GM12878 (cell line): ENCODE data around the gene WASHC2C. TPM values are rescaled to one million over a fixed set of nuclear protein-coding genes. Genes with fewer than 3 reads are reported as not detected.
"Not testable (repeated sequence)": the region's sequence is repeated elsewhere in the genome, so short reads cannot be mapped to it uniquely, and the experiment has no call there.

Experiments
- ATAC-seq: fragments of 200-7000 bp; cut with Tn5 transposase; 3 replicates; pipeline ENCODE4 v1.9.1; 2020; ENCODE audit warnings: mild to moderate bottlenecking, moderate library complexity
- BruUV-seq: library from RNA; stranded (reverse); fragments of 400-500 nt; replicated peaks from 2 replicates; lab custom pipeline; 2021; lab: Mats Ljungman, UMichigan
- CTCF ChIA-PET: fragments of 300-600 bp; sonication (Branson Sonifier 250); formaldehyde crosslinking; extraction: SDS; loops from one replicate; lab custom pipeline; 2021; ENCODE audit warnings: inconsistent platforms; lab: Yijun Ruan, JAX
- POLR2A ChIA-PET: fragments of 350-600 bp; formaldehyde crosslinking; extraction: SDS; loops from one replicate; lab custom pipeline; 2021; ENCODE audit warnings: inconsistent platforms; lab: Charles Lee
- RAD21 ChIA-PET: fragments of 300-600 bp; sonication (Branson Sonifier 250); formaldehyde crosslinking; loops from one replicate; lab custom pipeline; 2023; ENCODE audit warnings: antibody characterized with exemption; ENCODE audit not compliant: unreplicated experiment; lab: Charles Lee
- SMC1A ChIA-PET: fragments of 300-600 bp; sonication (Branson Sonifier 250); formaldehyde crosslinking; loops from one replicate; lab custom pipeline; 2023; ENCODE audit not compliant: unreplicated experiment, uncharacterized antibody; lab: Charles Lee
- DNase-seq: peaks from one replicate; pipeline ENCODE4 v3.0.0-alpha.2; 2011; ENCODE audit warnings: low read depth, low spot score
- FAIRE-seq: peaks from 3 replicates; lab custom pipeline; 2011; peaks lifted over from hg19 to GRCh38; lab: Jason Lieb, UNC
- H2AFZ ChIP-seq: 2 replicates; pipeline ENCODE4 v1.6.0; 2011; ENCODE audit warnings: low read depth, low read length, control low read depth; ENCODE audit not compliant: control insufficient read depth
- H3K27ac ChIP-seq: 2 replicates; pipeline ENCODE4 v1.5.1; 2011; ENCODE audit warnings: control low read depth; ENCODE audit not compliant: control insufficient read depth, insufficient read depth
- H3K27me3 ChIP-seq, 2 experiments: replicated peaks in 1 of 2; 2 replicates each; pipeline versions ENCODE4 v1.6.0 to v1.6.1; 2011; ENCODE audit warnings: low read length in 1 of 2; ENCODE audit not compliant: control insufficient read depth in 2 of 2, insufficient read depth in 2 of 2
- H3K36me3 ChIP-seq, 2 experiments: 2 replicates each; pipeline ENCODE4 v1.5.1; 2011; ENCODE audit warnings: low read length in 1 of 2; ENCODE audit not compliant: control insufficient read depth in 2 of 2, insufficient read depth in 2 of 2
- H3K4me1 ChIP-seq: 2 replicates; pipeline ENCODE4 v1.6.1; 2011; ENCODE audit warnings: mild to moderate bottlenecking, low read length, moderate library complexity, mixed read lengths; ENCODE audit not compliant: control insufficient read depth, insufficient read depth
- H3K4me2 ChIP-seq: 2 replicates; pipeline ENCODE4 v1.6.0; 2011; ENCODE audit warnings: control low read depth; ENCODE audit not compliant: control insufficient read depth, insufficient read depth
- H3K4me3 ChIP-seq: fragments of 200-600 bp; sonication (generic); 2 replicates; pipeline ENCODE4 v1.5.1; 2016
- H3K79me2 ChIP-seq: 2 replicates; pipeline ENCODE4 v1.6.0; 2011; ENCODE audit warnings: low read length; ENCODE audit not compliant: control insufficient read depth, insufficient read depth
- H3K9ac ChIP-seq: 2 replicates; pipeline ENCODE4 v1.8.0; 2011; ENCODE audit warnings: low read length, control low read depth, mixed read lengths; ENCODE audit not compliant: control insufficient read depth, insufficient read depth
- H3K9me3 ChIP-seq: replicated peaks from 3 replicates; pipeline ENCODE4 v1.5.1; 2011; ENCODE audit warnings: mild to moderate bottlenecking, low read length; ENCODE audit not compliant: control insufficient read depth, insufficient read depth
- H4K20me1 ChIP-seq: 2 replicates; pipeline ENCODE4 v1.6.0; 2011; ENCODE audit not compliant: control insufficient read depth, insufficient read depth
- CHD4 ChIP-seq: fragments of 200-600 bp; sonication (generic); IDR thresholded peaks from 2 replicates; pipeline ENCODE4 v1.6.1; 2016; ENCODE audit warnings: mild to moderate bottlenecking
- CREB1 ChIP-seq: IDR thresholded peaks from 2 replicates; pipeline ENCODE4 v1.6.1; 2012; ENCODE audit warnings: low read depth, mild to moderate bottlenecking, inconsistent platforms
- CREM ChIP-seq: IDR thresholded peaks from 2 replicates; pipeline ENCODE4 v1.6.1; 2014; ENCODE audit warnings: antibody characterized with exemption, low read depth
- ESRRA ChIP-seq: IDR thresholded peaks from 2 replicates; pipeline ENCODE4 v1.6.1; 2012; ENCODE audit warnings: mild to moderate bottlenecking, low read length, improper control_type of control experiment
- ETV6 ChIP-seq, 2 experiments: fragments of 450-650 bp in 1 of 2; IDR thresholded peaks in 1 of 2; conservative IDR thresholded peaks in 1 of 2; 2 replicates each; pipeline ENCODE4 v1.6.1; 2014; ENCODE audit warnings: antibody characterized with exemption in 1 of 2, borderline replicate concordance in 1 of 2, low read depth in 1 of 2, mild to moderate bottlenecking in 1 of 2, moderate library complexity in 1 of 2
- FOXK2 ChIP-seq: fragments of 450-650 bp; IDR thresholded peaks from 2 replicates; pipeline ENCODE4 v1.6.1; 2017; ENCODE audit warnings: mild to moderate bottlenecking, moderate library complexity
- FOXM1 ChIP-seq: IDR thresholded peaks from 2 replicates; pipeline ENCODE4 v1.6.1; 2012; ENCODE audit warnings: low read depth, mild to moderate bottlenecking, inconsistent platforms, low read length, moderate library complexity
- HDGF ChIP-seq: fragments of 450-650 bp; IDR thresholded peaks from 2 replicates; pipeline ENCODE4 v1.6.1; 2016; ENCODE audit warnings: antibody characterized with exemption
- IKZF1 ChIP-seq: fragments of 450-650 bp; conservative IDR thresholded peaks from 2 replicates; pipeline ENCODE4 v1.6.1; 2017; ENCODE audit warnings: antibody characterized with exemption, mild to moderate bottlenecking
- NR2F1 ChIP-seq: fragments of 450-650 bp; conservative IDR thresholded peaks from 2 replicates; pipeline ENCODE4 v1.6.1; 2017; ENCODE audit warnings: mild to moderate bottlenecking
- POU2F2 ChIP-seq: IDR thresholded peaks from 3 replicates; pipeline ENCODE4 v1.6.1; 2011; ENCODE audit warnings: low read depth, mild to moderate bottlenecking, low read length, borderline replicate concordance
- RAD51 ChIP-seq: fragments of 450-650 bp; IDR thresholded peaks from 2 replicates; pipeline ENCODE4 v1.6.1; 2016; ENCODE audit warnings: moderate library complexity, mild to moderate bottlenecking, inconsistent platforms
- SIN3A ChIP-seq: IDR thresholded peaks from 2 replicates; pipeline ENCODE4 v1.6.1; 2012; ENCODE audit warnings: low read depth, low read length, improper control_type of control experiment
- SMARCA5 ChIP-seq: fragments of 450-650 bp; IDR thresholded peaks from 2 replicates; pipeline ENCODE4 v1.6.1; 2017; ENCODE audit warnings: mild to moderate bottlenecking
- SPI1 ChIP-seq: IDR thresholded peaks from 2 replicates; pipeline ENCODE4 v1.6.1; 2011; ENCODE audit warnings: low read depth, mild to moderate bottlenecking, low read length, moderate library complexity, borderline replicate concordance; ENCODE audit not compliant: insufficient read depth
- TBL1XR1 ChIP-seq: IDR thresholded peaks from 2 replicates; pipeline ENCODE4 v1.6.1; 2012; ENCODE audit warnings: low read depth, low read length, improper control_type of control experiment
- TCF12 ChIP-seq: IDR thresholded peaks from 2 replicates; pipeline ENCODE4 v1.6.1; 2011; ENCODE audit warnings: low read depth, mild to moderate bottlenecking, low read length
- YY1 ChIP-seq: IDR thresholded peaks from 2 replicates; pipeline ENCODE4 v1.6.1; 2011; ENCODE audit warnings: low read depth, mild to moderate bottlenecking, low read length
- ZNF207 ChIP-seq: fragments of 450-650 bp; IDR thresholded peaks from 2 replicates; pipeline ENCODE4 v1.6.1; 2014; ENCODE audit warnings: antibody characterized with exemption, mild to moderate bottlenecking, borderline replicate concordance
- ZNF24 ChIP-seq: fragments of 450-650 bp; IDR thresholded peaks from 2 replicates; pipeline ENCODE4 v1.6.1; 2017; ENCODE audit warnings: antibody characterized with exemption, mild to moderate bottlenecking
- whole genome bisulfite sequencing: methylation state at CpG from one replicate; pipeline ENCODE4 v1.1.6; 2016; ENCODE audit warnings: low lambda C conversion rate; ENCODE audit not compliant: insufficient replicate concordance, insufficient coverage; ENCODE audit errors: missing lambda C conversion rate; 5-methylcytosine and 5-hydroxymethylcytosine counted together
- in situ Hi-C: fragments of 300-500 bp; cut with MboI; formaldehyde crosslinking; loops from 9 replicates; pipeline ENCODE4 v1.14.3; 2018; ENCODE audit warnings: mixed read lengths
- intact Hi-C: fragments of 100-400 bp; cut with micrococcal nuclease; formaldehyde crosslinking; loops from one replicate; pipeline ENCODE4 v1.14.2; 2022; ENCODE audit not compliant: unreplicated experiment
- polyA plus RNA-seq, 11 experiments: library from polyadenylated mRNA; depleted of rRNA in 4 of 11; unstranded in 6 of 11; stranded (reverse) in 5 of 11; fragments of >200 nt; fragmentation: Nextera tagmentation in 4 of 11; fragmentation: Illumina TruSeq in 1 of 11; extraction: Ambion mirVana in 4 of 11; extraction: Trizol in 1 of 11; gene quantifications; 1 replicate in 1 of 11; 2 replicates in 10 of 11; pipeline versions ENCODE4 v1.2.1 to v1.2.3, GENCODE V29; 2011 to 2016; ENCODE audit warnings: inconsistent platforms in 2 of 11, missing spikeins in 2 of 11, low read depth in 1 of 11
- total RNA-seq, 4 experiments: library from RNA; depleted of rRNA in 3 of 4; stranded (reverse); fragments of >200 nt in 3 of 4; fragmentation: Illumina TruSeq in 1 of 4; extraction: Trizol in 1 of 4; gene quantifications; 2 replicates each; pipeline versions ENCODE4 v1.2.1 to v1.2.3, GENCODE V29; 2013 to 2021

Gene WASHC2C
- total and polyA plus RNA-seq, 10 of the 15 experiments (the other 5 are each of a cell fraction or from before 2014, with no cell fraction given) = 3.3 to 30.6 (median 22.9) TPM

DNA sequence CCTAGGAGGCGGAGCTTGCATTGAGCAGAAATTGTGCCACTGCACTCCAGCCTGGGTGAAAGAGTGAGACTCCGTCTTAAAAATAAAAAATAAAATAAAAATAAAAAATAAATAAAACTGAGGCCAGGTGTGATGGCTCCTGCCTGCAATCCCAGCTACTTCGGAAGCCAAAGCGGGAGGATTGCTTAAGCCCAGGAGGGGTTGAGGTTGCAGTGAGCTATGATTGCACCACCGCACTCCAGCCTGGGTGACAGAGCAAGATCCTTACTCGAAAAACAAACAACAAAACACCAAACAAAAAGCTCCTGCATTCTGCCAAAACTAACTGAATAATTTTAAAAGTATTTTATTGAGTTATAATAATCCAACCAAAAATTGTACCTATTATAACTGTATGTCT, 84.0 kb downstream of the WASHC2C start:
- H3K9me3 ChIP-seq = no peaks in the 10 kb centered on the region
- SMC1A ChIA-PET = no interaction called here
- DNase-seq (no peak), ATAC-seq (no peak), FAIRE-seq (no peak)
- BruUV-seq = no TSS peak
- H3K27me3 ChIP-seq = no peaks in the 10 kb centered on the region
- intact Hi-C loops = no loop called here
- 64% methylated on average over 6 of the region's 6 CpGs for WGBS
- POLR2A ChIA-PET = interaction anchor here (0.6 kb wide), 1 partner anchor 515 kb away, joined by 3 read pairs; no protein-coding TSS in a partner anchor
- in situ Hi-C loops = no loop called here
- no peaks in the 10 kb centered on the region for H3K4me1 ChIP-seq
- H2AFZ ChIP-seq = no peak overlapping the region
- H3K79me2 ChIP-seq = no peaks in the 10 kb centered on the region
- H3K4me2 ChIP-seq = no peak overlapping the region
- no peaks in the 10 kb centered on the region for H3K36me3 ChIP-seq
- no peak overlapping the region for H3K9ac ChIP-seq
- H3K4me3 ChIP-seq = no peak overlapping the region
- no peak for TF ChIP-seq TBL1XR1
- no peak for TF ChIP-seq IKZF1
- no peak for TF ChIP-seq CREM
- TF ChIP-seq YY1 = no peak
- TF ChIP-seq NR2F1 = no peak
- no peak for TF ChIP-seq ZNF207
- no peak for TF ChIP-seq SIN3A
- no peak for TF ChIP-seq TCF12
- TF ChIP-seq SMARCA5 = no peak
- no peak for TF ChIP-seq POU2F2
- no peak for TF ChIP-seq CHD4
- TF ChIP-seq SPI1 = no peak
- no peak for TF ChIP-seq CREB1
- TF ChIP-seq RAD51 = no peak
- TF ChIP-seq ZNF24 = no peak
- TF ChIP-seq ETV6 (conservative IDR thresholded peaks at IDR 0.05 in 1 of 2, IDR thresholded peaks at IDR 0.05 in 1 of 2; ENCODE audit: borderline replicate concordance in 1 of 2, low read depth in 1 of 2) = no peak
- TF ChIP-seq FOXM1 = no peak
- no peak for TF ChIP-seq FOXK2
- TF ChIP-seq ESRRA = no peak
- TF ChIP-seq HDGF = no peak
- RAD21 ChIA-PET = no interaction called here
- H3K27ac ChIP-seq = no peak overlapping the region
- H4K20me1 ChIP-seq = no peaks in the 10 kb centered on the region
- CTCF ChIA-PET = no interaction called here

DNA sequence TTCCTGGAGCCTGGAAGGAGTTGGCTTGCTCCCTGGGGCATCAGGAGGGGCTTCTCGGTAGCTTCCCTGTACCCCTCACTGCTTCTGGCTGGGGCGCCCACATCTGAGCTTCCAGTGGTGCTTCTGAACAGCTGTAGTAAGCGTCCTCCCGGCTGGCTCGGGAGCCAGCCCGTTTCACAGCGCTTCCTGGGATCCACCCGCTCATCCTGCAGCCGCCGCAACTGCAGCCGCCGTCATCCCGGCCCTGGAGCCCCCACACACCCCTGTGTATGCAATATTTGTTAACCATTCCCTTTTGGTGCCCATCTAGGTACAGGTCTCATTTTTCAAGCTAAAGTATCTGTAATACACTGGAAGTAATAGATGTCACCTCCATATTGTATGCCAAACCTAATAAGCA, 85.9 kb downstream of the WASHC2C start:
- H3K79me2 ChIP-seq, FAIRE-seq, in situ Hi-C loops, H3K27ac ChIP-seq, H3K4me1 ChIP-seq, H3K9ac ChIP-seq, DNase-seq, H3K4me3 ChIP-seq, H3K27me3 ChIP-seq, CTCF ChIA-PET, H3K9me3 ChIP-seq, intact Hi-C loops, RAD21 ChIA-PET, H3K36me3 ChIP-seq, BruUV-seq, H2AFZ ChIP-seq, H3K4me2 ChIP-seq, ATAC-seq, SMC1A ChIA-PET, H4K20me1 ChIP-seq, POLR2A ChIA-PET: not testable (repeated sequence)
- 63% methylated on average over 11 of the region's 13 CpGs for WGBS
